ENCODE data around the gene GPX6.
A peak's percentile ranks its signal among the peaks of the same experiment; 100 is the strongest.
"Not testable (repeated sequence)": the region's sequence is repeated elsewhere in the genome, so short reads cannot be mapped to it uniquely, and the experiment has no call there.

GPX6 gene

DNA sequence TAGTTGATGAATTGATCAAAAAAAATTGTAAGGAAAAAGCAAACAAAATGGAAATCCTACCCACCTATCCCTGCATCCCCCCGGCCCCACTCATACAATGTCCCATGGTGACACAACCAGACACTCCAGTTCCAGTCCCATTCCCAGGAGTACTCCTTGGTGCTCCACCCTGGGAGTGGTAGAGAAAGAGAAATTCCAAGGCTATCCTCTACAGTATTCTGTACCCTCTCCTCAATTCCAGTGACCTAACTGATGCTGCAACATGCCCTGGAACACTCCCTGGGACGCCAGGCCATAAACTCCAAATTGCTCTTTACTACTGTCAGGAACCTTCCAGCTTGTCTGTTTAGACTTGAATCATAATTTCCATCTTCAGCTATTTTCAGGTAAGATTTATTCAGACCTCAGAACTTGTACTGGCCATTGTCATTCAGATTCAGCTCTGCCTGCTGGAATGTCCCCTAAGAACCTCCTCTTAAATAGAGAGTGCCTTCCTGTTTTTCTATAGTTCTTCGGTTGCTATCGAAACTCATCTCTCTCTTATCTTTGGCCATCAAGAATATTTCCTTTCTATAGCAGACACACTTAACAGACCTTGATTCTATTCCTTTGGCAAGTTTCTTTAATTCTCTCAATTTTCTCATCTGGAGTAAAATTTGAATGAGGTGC is 8.7 kb downstream of the GPX6 start:
- Histone ChIP-seq H3K27me3 (ENCODE audit: low read depth) (no peaks in the 10 kb centered on the region), H3K36me3 (replicated peaks) (no peaks in the 10 kb centered on the region), H3K9me3 (no peaks in the 10 kb centered on the region), H3K4me3 (no peak overlapping the region), H3K4me1 (peaks cover 9% of the 10 kb centered on the region)
- peak in 1 of 2 experiments; percentile 62 for DNase-seq (ENCODE audit: low spot score in 2 of 2)
- in situ Hi-C loops (cut with MboI; ENCODE audit: low sequenced_read_pairs): no loop called here

DNA sequence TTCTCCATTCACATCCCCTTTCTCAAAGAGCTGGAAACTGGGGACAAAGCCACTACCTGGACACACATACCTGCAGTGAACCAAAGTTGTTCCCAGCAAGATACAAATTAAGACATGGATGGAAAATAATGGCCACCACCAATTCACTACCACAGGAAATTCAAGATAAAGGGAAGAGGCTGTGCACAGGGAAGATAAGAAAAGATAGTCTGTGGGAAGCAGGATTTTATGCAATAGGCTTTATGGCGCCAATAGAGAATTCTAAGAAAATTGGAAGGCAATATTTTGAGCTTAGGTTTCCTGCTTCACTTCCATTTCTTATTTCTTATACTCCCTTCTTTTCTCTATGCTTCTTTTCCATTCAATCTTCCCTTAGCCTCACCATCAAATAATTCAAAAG is 9.9 kb downstream of the GPX6 start:
- Histone ChIP-seq H3K36me3 (replicated peaks) (no peaks in the 10 kb centered on the region), H3K27me3 (ENCODE audit: low read depth) (no peaks in the 10 kb centered on the region), H3K9me3 (no peaks in the 10 kb centered on the region), H3K4me1 (peaks cover 9% of the 10 kb centered on the region), H3K4me3 (no peak overlapping the region)
- DNase-seq (ENCODE audit: low spot score in 2 of 2): no peak
- in situ Hi-C loops (cut with MboI; ENCODE audit: low sequenced_read_pairs): no loop called here

DNA sequence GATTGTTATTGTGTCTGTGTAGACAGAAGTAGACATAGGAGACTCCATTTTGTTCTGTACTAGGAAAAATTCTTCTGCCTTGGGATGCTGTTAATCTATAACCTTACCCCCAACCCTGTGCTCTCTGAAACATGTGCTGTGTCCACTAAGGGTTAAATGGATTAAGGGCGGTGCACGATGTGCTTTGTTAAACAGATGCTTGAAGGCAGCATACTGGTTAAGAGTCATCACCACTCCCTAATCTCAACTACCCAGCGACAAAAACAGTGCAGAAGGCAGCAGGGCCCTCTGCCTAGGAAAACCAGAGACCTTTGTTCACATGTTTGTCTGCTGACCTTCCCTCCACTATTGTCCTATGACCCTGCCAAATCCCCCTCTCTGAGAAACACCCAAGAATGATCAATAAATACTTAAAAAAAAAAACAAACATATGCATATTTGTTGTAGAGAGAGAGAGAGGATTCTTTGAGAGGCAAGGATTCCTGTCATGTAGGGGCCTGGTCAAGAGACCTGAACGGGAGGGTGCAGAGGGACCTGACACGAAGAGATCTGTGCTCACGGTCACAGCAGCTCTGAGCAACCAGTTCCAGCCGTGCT is 12.8 kb downstream of the GPX6 start:
- in situ Hi-C loops (cut with MboI; ENCODE audit: low sequenced_read_pairs); H3K9me3 ChIP-seq; DNase-seq (ENCODE audit: low spot score in 2 of 2); H3K4me3 ChIP-seq; H3K36me3 ChIP-seq (replicated peaks); H3K27me3 ChIP-seq (ENCODE audit: low read depth): not testable (repeated sequence)
- peaks cover 13% of the 10 kb centered on the region for H3K4me1 ChIP-seq

DNA sequence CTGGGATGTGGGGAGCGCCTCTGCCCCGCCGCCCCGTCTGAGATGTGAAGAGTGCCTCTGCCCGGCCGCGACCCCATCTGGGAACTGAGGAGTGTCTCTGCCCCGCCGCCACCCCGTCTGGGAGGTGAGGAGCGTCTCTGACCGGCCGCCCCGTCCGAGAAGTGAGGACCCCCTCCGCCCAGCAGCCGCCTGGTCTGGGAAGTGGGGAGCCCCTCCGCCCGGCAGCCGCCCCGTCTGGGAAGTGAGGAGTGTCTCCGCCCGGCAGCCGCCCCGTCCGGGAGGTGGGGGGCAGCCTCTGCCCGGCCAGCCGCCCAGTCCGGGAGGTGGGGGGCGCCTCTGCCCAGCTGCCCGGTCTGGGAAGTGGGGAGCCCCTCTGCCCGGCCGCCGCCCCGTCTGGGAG is 13.5 kb downstream of the GPX6 start:
- H3K27me3 ChIP-seq (ENCODE audit: low read depth); in situ Hi-C loops (cut with MboI; ENCODE audit: low sequenced_read_pairs); H3K36me3 ChIP-seq (replicated peaks); H3K4me3 ChIP-seq; DNase-seq (ENCODE audit: low spot score in 2 of 2); H3K9me3 ChIP-seq: not testable (repeated sequence)
- peaks cover 13% of the 10 kb centered on the region for H3K4me1 ChIP-seq

DNA sequence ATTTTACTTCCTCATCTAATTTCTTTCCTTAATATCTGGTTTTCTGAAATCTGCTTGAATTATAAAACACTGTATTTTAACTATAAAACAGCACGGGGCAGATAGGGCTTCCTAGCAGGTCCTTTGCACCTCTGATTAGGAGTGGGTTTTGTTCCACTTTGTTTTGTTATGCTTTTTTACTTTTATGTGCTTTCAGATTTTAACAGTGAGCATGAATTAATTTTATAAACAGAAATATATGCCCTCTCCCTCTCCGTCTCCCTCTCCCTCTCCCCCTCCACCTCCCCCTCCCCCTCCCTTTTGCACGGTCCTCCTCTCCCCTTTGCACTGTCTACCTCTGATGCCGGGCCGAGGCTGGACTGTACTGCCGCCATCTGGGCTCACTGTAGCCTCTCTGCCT is 14.3 kb downstream of the GPX6 start:
- Histone ChIP-seq H3K4me3 (no peak overlapping the region), H3K36me3 (replicated peaks) (no peaks in the 10 kb centered on the region), H3K4me1 (peaks cover 6% of the 10 kb centered on the region; the same call in 1 of the 2 replicates), H3K27me3 (ENCODE audit: low read depth) (no peaks in the 10 kb centered on the region), H3K9me3 (no peaks in the 10 kb centered on the region)
- no peak for DNase-seq (ENCODE audit: low spot score in 2 of 2)
- in situ Hi-C loops (cut with MboI; ENCODE audit: low sequenced_read_pairs): no loop called here

DNA sequence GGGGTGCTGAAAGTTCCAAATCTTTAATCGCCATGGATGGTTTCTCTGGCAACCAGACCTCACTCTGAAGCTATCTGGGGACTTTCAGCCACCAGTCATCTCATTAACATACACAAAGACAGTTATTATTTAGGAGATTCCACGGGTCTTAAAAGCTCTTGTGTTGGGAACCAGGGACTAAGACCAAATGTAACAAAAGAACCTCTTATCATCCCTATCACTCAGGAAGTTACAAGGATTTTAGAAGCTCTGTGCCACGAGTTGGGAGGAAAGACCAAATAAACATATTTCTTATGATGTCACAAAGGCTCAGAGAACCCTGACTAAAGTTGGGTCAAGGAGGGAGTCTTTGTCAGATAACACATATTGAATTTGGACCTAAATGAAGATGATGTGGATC is 17.7 kb downstream of the GPX6 start:
- Histone ChIP-seq H3K9me3 (no peaks in the 10 kb centered on the region), H3K27me3 (ENCODE audit: low read depth) (no peaks in the 10 kb centered on the region), H3K4me1 (peaks cover 6% of the 10 kb centered on the region; the same call in 1 of the 2 replicates), H3K36me3 (replicated peaks) (no peaks in the 10 kb centered on the region), H3K4me3 (no peak overlapping the region)
- in situ Hi-C loops (cut with MboI; ENCODE audit: low sequenced_read_pairs): no loop called here
- peak in 1 of 2 experiments; percentile 34 for DNase-seq (ENCODE audit: low spot score in 2 of 2)

DNA sequence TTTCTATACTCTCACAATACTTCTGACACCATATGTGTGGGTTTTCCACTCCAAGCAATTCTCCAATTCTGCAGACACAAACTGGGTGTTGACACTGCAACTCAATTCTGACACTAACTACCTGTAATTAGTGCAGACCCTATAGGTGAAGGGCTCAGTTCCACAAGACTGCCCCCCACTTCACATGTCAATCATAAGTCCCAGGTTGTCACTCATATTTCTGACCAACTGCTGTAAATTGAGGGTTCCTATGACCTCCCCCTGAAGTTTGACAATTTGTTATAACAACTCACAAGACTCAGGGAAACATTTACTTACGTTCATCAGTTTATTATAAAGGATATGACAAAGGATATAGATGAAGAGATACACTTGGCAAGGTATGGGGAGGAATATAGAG is 18.3 kb downstream of the GPX6 start:
- peaks cover 6% of the 10 kb centered on the region; the same call in 1 of the 2 replicates for H3K4me1 ChIP-seq
- in situ Hi-C loops (cut with MboI; ENCODE audit: low sequenced_read_pairs): no loop called here
- H3K9me3 ChIP-seq: no peaks in the 10 kb centered on the region
- H3K4me3 ChIP-seq: no peak overlapping the region
- no peaks in the 10 kb centered on the region for H3K36me3 ChIP-seq (replicated peaks)
- no peak for DNase-seq (ENCODE audit: low spot score in 2 of 2)
- no peaks in the 10 kb centered on the region for H3K27me3 ChIP-seq (ENCODE audit: low read depth)

DNA sequence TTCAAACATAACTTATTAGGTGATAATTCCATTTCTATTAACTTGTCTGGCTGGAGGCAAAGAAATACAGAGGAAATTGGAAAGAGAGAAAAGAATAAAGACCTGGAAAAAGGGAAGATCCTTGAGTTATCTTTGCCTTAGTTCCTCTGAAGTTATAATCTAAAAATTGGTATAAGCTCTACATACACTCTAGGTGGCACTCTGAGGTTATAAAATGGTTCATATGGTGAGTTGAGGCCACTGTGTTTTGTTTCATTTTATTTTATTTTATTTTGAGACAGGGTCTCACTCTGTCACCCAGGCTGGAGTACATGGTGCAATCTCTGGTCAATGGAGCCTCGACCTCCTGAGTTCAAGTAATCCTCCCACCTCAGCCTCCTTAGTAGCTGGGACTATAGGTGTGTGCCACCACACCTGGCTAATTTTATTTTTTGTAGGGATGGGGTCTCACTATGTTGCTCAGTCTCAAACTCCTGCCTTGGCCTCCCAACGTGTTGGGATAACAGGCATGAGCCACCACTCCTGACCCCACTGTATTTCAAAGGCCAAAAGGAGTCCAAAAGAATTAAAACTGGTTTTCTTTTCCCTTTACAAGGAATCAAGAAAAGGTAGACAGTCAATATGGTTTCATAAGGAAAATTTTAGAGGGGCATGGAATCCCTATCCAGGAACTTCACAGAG is 19.4 kb downstream of the GPX6 start:
- peak in 1 of 2 experiments; percentile 13 for DNase-seq (ENCODE audit: low spot score in 2 of 2)
- H3K27me3 ChIP-seq (ENCODE audit: low read depth): no peaks in the 10 kb centered on the region
- in situ Hi-C loops (cut with MboI; ENCODE audit: low sequenced_read_pairs): no loop called here
- no peaks in the 10 kb centered on the region for H3K36me3 ChIP-seq (replicated peaks)
- H3K4me1 ChIP-seq: peaks cover 6% of the 10 kb centered on the region; the same call in 1 of the 2 replicates
- H3K4me3 ChIP-seq: no peak overlapping the region
- H3K9me3 ChIP-seq: no peaks in the 10 kb centered on the region

DNA sequence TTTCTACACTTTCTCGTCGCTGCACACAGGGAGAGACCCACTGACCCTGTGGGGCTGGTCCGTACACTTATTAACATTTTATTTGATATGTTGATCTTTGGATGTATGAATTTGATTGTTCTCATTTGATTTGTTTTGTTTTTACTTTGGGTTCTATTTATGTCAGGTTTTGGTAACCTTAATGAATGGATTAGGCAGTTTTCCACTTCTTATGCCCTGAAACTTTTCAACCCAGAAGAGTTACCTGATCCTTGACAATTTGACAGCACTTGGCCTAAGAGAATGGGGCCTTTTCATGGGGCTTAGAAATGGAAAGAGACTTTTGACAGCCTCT is 23.6 kb downstream of the GPX6 start:
- no peaks in the 10 kb centered on the region for H3K9me3 ChIP-seq
- H3K36me3 ChIP-seq (replicated peaks): no peaks in the 10 kb centered on the region
- in situ Hi-C loops (cut with MboI; ENCODE audit: low sequenced_read_pairs): no loop called here
- H3K4me3 ChIP-seq: no peak overlapping the region
- no peak for DNase-seq (ENCODE audit: low spot score in 2 of 2)
- no peaks in the 10 kb centered on the region for H3K27me3 ChIP-seq (ENCODE audit: low read depth)
- no peaks in the 10 kb centered on the region for H3K4me1 ChIP-seq

DNA sequence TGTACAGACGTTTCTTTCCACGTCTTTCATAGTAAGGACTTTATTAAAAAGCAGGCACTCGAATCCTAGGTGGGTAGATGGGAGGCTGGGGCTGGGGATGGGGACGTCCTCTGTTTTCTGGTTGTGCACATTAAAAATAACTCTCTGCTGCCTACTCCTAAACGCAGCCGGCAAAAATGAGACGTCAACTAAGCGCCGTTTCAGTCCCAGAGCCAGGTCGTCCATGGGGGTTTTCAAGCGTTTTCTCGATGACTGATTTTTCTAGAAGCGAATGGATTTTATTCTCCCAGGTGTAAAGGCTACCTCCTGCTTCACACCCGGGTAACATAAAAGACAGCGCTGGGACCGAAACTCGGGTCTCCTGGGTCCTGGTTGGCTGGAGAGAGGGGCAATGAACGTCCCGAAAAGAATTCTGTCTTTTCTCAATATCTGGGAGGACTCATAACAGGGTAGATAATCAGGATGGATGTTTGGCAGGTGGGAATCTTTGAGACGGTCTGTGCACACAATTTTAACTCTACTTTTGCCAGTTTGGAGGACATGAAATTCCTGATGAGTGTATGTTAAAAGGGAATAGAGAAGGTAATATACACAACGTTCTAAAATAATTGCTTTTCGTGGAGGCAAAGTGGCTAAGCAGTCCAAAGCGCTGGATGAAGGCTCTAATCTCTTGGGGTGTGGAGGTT is 25.2 kb downstream of the GPX6 start:
- in situ Hi-C loops (cut with MboI; ENCODE audit: low sequenced_read_pairs): no loop called here
- H3K4me3 ChIP-seq: no peak overlapping the region
- DNase-seq (ENCODE audit: low spot score in 2 of 2): no peak

DNA sequence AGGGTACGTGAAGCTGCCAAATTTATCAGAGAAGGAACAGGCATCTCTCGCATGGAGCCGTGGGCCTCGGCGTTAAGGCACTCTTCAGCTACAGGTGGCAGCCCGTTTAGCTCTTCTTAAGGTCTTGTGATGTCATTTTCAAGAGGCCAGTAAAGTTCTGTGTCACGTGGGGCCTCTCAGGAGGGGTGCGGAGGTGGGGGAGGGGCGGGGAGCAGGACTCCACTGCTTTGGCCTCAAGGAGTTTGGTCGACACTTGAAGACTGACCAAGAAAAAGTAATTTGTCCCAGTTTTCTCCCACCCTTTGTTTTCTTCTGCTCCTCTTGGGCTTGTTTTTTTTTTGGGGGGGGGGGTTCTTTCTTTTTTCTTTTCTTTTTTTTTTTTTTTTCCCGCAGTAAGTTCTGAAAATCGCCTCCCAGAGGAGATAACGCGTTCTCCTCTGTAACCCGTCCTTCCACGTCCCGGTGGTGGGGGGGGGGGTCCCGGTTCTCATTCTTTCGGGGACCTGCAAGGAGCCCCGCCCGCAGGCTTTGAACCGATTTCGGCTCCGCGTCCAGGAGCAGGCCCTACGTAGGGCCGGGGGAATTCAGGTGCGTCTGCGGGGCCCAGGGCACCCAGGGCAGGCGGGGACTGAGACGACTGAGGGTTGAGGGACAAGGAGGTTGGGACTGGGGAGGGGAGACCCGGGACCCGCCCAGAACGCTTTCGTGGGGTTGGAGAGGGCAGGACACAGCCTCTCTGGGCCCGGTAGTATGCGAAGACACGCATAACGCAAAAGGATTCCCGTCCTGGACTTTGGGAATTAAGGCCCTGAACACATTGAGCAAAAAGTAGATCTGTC is 26.0 kb downstream of the GPX6 start:
- Histone ChIP-seq H3K36me3 (replicated peaks) (no peaks in the 10 kb centered on the region), H3K9me3 (no peaks in the 10 kb centered on the region), H3K27me3 (ENCODE audit: low read depth) (no peaks in the 10 kb centered on the region), H3K4me1 (no peaks in the 10 kb centered on the region), H3K4me3 (no peak overlapping the region)
- no peak for DNase-seq (ENCODE audit: low spot score in 2 of 2)
- in situ Hi-C loops (cut with MboI; ENCODE audit: low sequenced_read_pairs): no loop called here

More for the DNA sequence above, 25.2 kb downstream of the GPX6 start:
- Histone ChIP-seq H3K36me3 (replicated peaks) (no peaks in the 10 kb centered on the region), H3K27me3 (ENCODE audit: low read depth) (no peaks in the 10 kb centered on the region), H3K9me3 (no peaks in the 10 kb centered on the region), H3K4me1 (no peaks in the 10 kb centered on the region)

DNA sequence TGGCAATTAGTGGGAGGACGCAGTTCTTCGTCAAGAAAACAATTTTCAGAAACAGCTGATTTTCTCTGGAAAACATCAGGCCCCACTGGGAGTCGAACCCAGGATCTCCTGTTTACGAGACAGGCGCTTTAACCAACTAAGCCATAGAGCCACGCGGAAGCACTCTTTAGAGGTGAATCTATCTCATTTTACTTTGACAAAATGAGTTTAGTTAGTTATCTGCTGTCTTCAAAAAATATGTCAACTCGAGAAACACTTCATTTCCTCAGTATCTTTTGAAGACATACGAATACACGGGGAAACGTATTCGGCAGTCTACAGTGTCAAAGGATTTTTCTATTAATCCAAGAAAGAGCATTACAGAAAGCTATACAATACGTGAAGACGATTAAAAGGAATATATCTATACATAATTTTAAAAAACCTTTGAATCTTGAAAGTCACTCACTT is 26.7 kb downstream of the GPX6 start:
- Histone ChIP-seq H3K4me3 (no peak overlapping the region), H3K27me3 (ENCODE audit: low read depth) (no peaks in the 10 kb centered on the region), H3K9me3 (no peaks in the 10 kb centered on the region), H3K4me1 (no peaks in the 10 kb centered on the region), H3K36me3 (replicated peaks) (no peaks in the 10 kb centered on the region)
- in situ Hi-C loops (cut with MboI; ENCODE audit: low sequenced_read_pairs): no loop called here
- peak in 1 of 2 experiments; percentile 48 for DNase-seq (ENCODE audit: low spot score in 2 of 2)

DNA sequence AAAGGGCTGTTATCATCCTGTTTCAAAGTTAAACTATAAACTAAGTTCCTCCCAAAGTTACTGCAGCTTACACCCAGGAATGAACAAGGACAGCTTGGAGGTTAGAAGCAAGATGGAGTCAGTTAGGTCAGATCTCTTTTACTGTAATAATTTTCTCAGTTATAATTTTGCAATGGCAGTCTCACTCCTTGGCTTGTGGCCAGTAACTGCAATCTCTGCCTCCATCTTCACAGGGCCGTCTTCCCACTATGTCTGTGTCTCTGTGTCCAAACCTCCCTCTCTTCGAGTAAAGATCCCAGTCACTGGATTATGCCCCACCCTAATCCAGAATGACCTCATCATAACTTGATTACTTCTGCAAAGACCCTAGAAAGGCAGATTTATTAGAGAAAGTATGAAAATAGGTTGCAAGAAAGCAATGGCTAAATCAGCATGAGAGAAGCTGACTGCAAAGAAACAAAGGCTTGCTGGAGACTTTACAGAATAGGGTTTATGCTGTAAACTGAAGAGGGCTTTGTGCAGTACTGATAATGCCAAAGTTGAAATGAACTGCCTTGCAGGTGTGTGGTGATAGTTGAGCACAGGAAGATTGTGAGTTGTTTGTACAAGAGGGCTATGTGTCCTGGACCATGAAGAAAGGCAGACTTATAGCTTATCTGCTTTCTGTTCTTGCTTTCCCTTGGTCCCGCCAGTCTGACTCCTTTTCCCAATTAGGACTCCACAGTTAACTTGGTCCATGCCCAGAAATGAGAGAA is 28.4 kb downstream of the GPX6 start:
- Histone ChIP-seq H3K9me3 (no peaks in the 10 kb centered on the region), H3K4me3 (no peak overlapping the region), H3K27me3 (ENCODE audit: low read depth) (peaks cover 2% of the 10 kb centered on the region; the same call in 1 of the 2 replicates), H3K36me3 (replicated peaks) (no peaks in the 10 kb centered on the region), H3K4me1 (no peaks in the 10 kb centered on the region)
- in situ Hi-C loops (cut with MboI; ENCODE audit: low sequenced_read_pairs): no loop called here
- no peak for DNase-seq (ENCODE audit: low spot score in 2 of 2)
